PC-3 (cell line): ENCODE measurements around the gene C5orf58. TPM values are rescaled to one million over a fixed set of nuclear protein-coding genes. Genes with fewer than 3 reads are reported as not detected.

Experiments used
- ATAC-seq: fragments of 200-7000 bp; cut with Tn5 transposase; 2 replicates; pipeline ENCODE4 v1.9.1; 2020; ENCODE audit warnings: mild to moderate bottlenecking, moderate library complexity
- BruUV-seq: library from RNA; stranded (reverse); fragments of 400-500 nt; replicated peaks from 2 replicates; lab custom pipeline; 2021; lab: Mats Ljungman, UMichigan
- CTCF ChIA-PET: fragments of 300-600 bp; sonication (Branson Sonifier 250); formaldehyde crosslinking; loops from one replicate; lab custom pipeline; 2022; ENCODE audit warnings: antibody characterized with exemption; lab: Charles Lee
- POLR2A ChIA-PET: fragments of 300-600 bp; sonication (Branson Sonifier 250); formaldehyde crosslinking; loops from one replicate; lab custom pipeline; 2022; ENCODE audit warnings: antibody characterized with exemption; ENCODE audit not compliant: unreplicated experiment; lab: Charles Lee
- DNase-seq: peaks from one replicate; pipeline ENCODE4 v3.0.0-alpha.2; 2015
- H2AFZ ChIP-seq: fragments of 300-600 bp; sonication (generic); 2 replicates; pipeline ENCODE4 v1.6.0; 2016; ENCODE audit warnings: antibody characterized with exemption, low read length
- H3F3A ChIP-seq: fragments of 300-600 bp; sonication (generic); one replicate; pipeline ENCODE4 v1.6.0; 2017; ENCODE audit warnings: antibody characterized with exemption, low read length, control low read depth, mild to moderate bottlenecking; ENCODE audit not compliant: unreplicated experiment
- H3K27ac ChIP-seq: fragments of 300-600 bp; sonication (generic); 2 replicates; pipeline ENCODE4 v1.5.1; 2016; ENCODE audit warnings: mild to moderate bottlenecking, low read length
- H3K27me3 ChIP-seq: fragments of 300-600 bp; sonication (generic); 2 replicates; pipeline ENCODE4 v1.6.1; 2016; ENCODE audit warnings: low read length, mixed read lengths
- H3K36me3 ChIP-seq: fragments of 300-600 bp; sonication (generic); 2 replicates; pipeline ENCODE4 v1.6.1; 2016; ENCODE audit warnings: low read depth, mixed run types, low read length, mixed read lengths
- H3K4me1 ChIP-seq: fragments of 300-600 bp; sonication (generic); 2 replicates; pipeline ENCODE4 v1.5.1; 2016; ENCODE audit warnings: low read length; ENCODE audit not compliant: insufficient read depth
- H3K4me2 ChIP-seq: fragments of 300-600 bp; sonication (generic); 2 replicates; pipeline ENCODE4 v1.6.0; 2016; ENCODE audit warnings: low read length
- H3K4me3 ChIP-seq: fragments of 300-600 bp; sonication (generic); 2 replicates; pipeline ENCODE4 v1.5.1; 2016; ENCODE audit warnings: mild to moderate bottlenecking, low read length, mixed read lengths
- H3K79me2 ChIP-seq: fragments of 300-600 bp; sonication (generic); 2 replicates; pipeline ENCODE4 v1.6.1; 2017; ENCODE audit warnings: low read length, mixed read lengths
- H3K9ac ChIP-seq: fragments of 300-600 bp; sonication (generic); 2 replicates; pipeline ENCODE4 v1.6.0; 2016; ENCODE audit warnings: mild to moderate bottlenecking, low read length
- H3K9me2 ChIP-seq: fragments of 300-600 bp; sonication (generic); replicated peaks from 2 replicates; pipeline ENCODE4 v1.6.1; 2016; ENCODE audit warnings: mixed run types, low read length, mixed read lengths
- H3K9me3 ChIP-seq: fragments of 300-600 bp; sonication (generic); 2 replicates; pipeline ENCODE4 v1.6.1; 2016; ENCODE audit warnings: low read length, mixed read lengths
- H4K20me1 ChIP-seq: fragments of 300-600 bp; sonication (generic); 2 replicates; pipeline ENCODE4 v1.6.1; 2016; ENCODE audit warnings: low read length, mixed read lengths
- CTCF ChIP-seq: fragments of 300-600 bp; sonication (generic); conservative IDR thresholded peaks from 2 replicates; pipeline ENCODE4 v1.5.1; 2017; ENCODE audit warnings: antibody characterized with exemption, low read depth, mild to moderate bottlenecking, low read length
- EZH2 ChIP-seq: fragments of 300-600 bp; sonication (generic); IDR thresholded peaks from one replicate; pipeline ENCODE4 v1.6.1; 2017; ENCODE audit warnings: antibody characterized with exemption, mild to moderate bottlenecking, low read length; ENCODE audit not compliant: unreplicated experiment
- EZH2phosphoT487 ChIP-seq: fragments of 300-600 bp; sonication (generic); IDR thresholded peaks from 2 replicates; pipeline ENCODE4 v1.6.1; 2018; ENCODE audit warnings: mild to moderate bottlenecking, antibody characterized with exemption, low read length, borderline replicate concordance
- intact Hi-C: fragments of 100-400 bp; cut with micrococcal nuclease; formaldehyde crosslinking; loops from 2 replicates; pipeline ENCODE4 v1.9.0; 2023
- total RNA-seq: library from RNA; depleted of rRNA; stranded (reverse); fragments of >200 nt; gene quantifications from 2 replicates; pipeline ENCODE4 v1.2.3, GENCODE V29; 2014

Gene C5orf58
- total RNA-seq, 1 experiment from 2014 or later = not detected

- H2AFZ ChIP-seq = no peak overlapping the region
- H3K27ac ChIP-seq = peak overlapping the region; percentile 79
- ChIA-PET CTCF (interaction anchor here (0.6 to 1.0 kb wide), 2 partner anchors 14 to 619 kb away, joined by 3 to 4 read pairs; no protein-coding TSS in a partner anchor), POLR2A (interaction anchor here (0.7 kb wide), 1 partner anchor 618 kb away, joined by 6 read pairs; no protein-coding TSS in a partner anchor)
- TF ChIP-seq CTCF = no peak
- no peaks in the 10 kb centered on the region for H4K20me1 ChIP-seq
- no peak overlapping the region; the same call in 1 of the 2 replicates for H3K4me3 ChIP-seq
- peak; percentile 88 for ATAC-seq
- no peaks in the 10 kb centered on the region for H3F3A ChIP-seq
- H3K9me3 ChIP-seq = no peaks in the 10 kb centered on the region
- H3K79me2 ChIP-seq = no peaks in the 10 kb centered on the region
- peak; percentile 92 for DNase-seq
- no peaks in the 10 kb centered on the region for H3K9me2 ChIP-seq
- H3K36me3 ChIP-seq = no peaks in the 10 kb centered on the region
- peaks cover 28% of the 10 kb centered on the region for H3K4me1 ChIP-seq
- BruUV-seq = no TSS peak
- intact Hi-C loops = loop anchor here (1.0 to 10.0 kb wide), 2 partner anchors 8 to 287 kb away; no protein-coding TSS in a partner anchor
- H3K4me2 ChIP-seq = peak overlapping the region; percentile 49
- no peaks in the 10 kb centered on the region for H3K27me3 ChIP-seq
- no peak overlapping the region for H3K9ac ChIP-seq
Measured at GRCh38 chr5:170211575-170212334, 21.0 kb upstream of the C5orf58 start.

- Histone ChIP-seq H3K27me3 (no peaks in the 10 kb centered on the region), H3F3A (no peaks in the 10 kb centered on the region), H3K36me3 (no peaks in the 10 kb centered on the region), H3K4me1 (peaks cover 39% of the 10 kb centered on the region), H3K9me2 (no peaks in the 10 kb centered on the region), H3K9me3 (no peaks in the 10 kb centered on the region), H3K27ac (no peak overlapping the region), H3K79me2 (no peaks in the 10 kb centered on the region), H2AFZ (no peak overlapping the region), H3K4me2 (no peak overlapping the region), H3K9ac (no peak overlapping the region), H3K4me3 (no peak overlapping the region), H4K20me1 (no peaks in the 10 kb centered on the region)
- ChIA-PET CTCF (interaction anchor here (0.7 to 1.1 kb wide), 9 partner anchors 32 to 520 kb away, joined by 3 to 11 read pairs (median 6); partner anchors contain the start of gene INSYN2B), POLR2A (no interaction called here)
- TF ChIP-seq EZH2 = no peak
- peak; percentile 80 for TF ChIP-seq CTCF
- ATAC-seq (peak; percentile 28), DNase-seq (peak; percentile 70)
- no TSS peak for BruUV-seq
- intact Hi-C loops = loop anchor here (1.0 to 10.0 kb wide), 6 partner anchors 32 to 1229 kb away; no protein-coding TSS in a partner anchor
Measured at GRCh38 chr5:170216257-170216864, 16.4 kb upstream of the C5orf58 start.

- BruUV-seq = no TSS peak
- Histone ChIP-seq H3K79me2 (no peaks in the 10 kb centered on the region), H3K9ac (no peak overlapping the region), H3K9me3 (no peaks in the 10 kb centered on the region), H2AFZ (no peak overlapping the region), H3K27ac (no peak overlapping the region), H3K4me2 (no peak overlapping the region), H4K20me1 (no peaks in the 10 kb centered on the region), H3K9me2 (no peaks in the 10 kb centered on the region), H3K4me3 (no peak overlapping the region), H3K36me3 (no peaks in the 10 kb centered on the region), H3K27me3 (no peaks in the 10 kb centered on the region), H3F3A (no peaks in the 10 kb centered on the region), H3K4me1 (peaks cover 26% of the 10 kb centered on the region)
- ATAC-seq (no peak), DNase-seq (no peak)
- TF ChIP-seq EZH2 (no peak), CTCF (no peak), EZH2phosphoT487 (no peak)
- ChIA-PET CTCF (no interaction called here), POLR2A (no interaction called here)
- intact Hi-C loops = loop anchor here (2.0 to 10.0 kb wide), 4 partner anchors 237 to 1231 kb away; partner anchors contain the start of gene INSYN2B
Measured at GRCh38 chr5:170217831-170218230, 15.0 kb upstream of the C5orf58 start.
